PC-3 (cell line): ENCODE data around the gene TNK2. TPM values are rescaled to one million over a fixed set of nuclear protein-coding genes. Genes with fewer than 3 reads are reported as not detected.

Experiments
- ATAC-seq: fragments of 200-7000 bp; cut with Tn5 transposase; 2 replicates; pipeline ENCODE4 v1.9.1; 2020; ENCODE audit warnings: mild to moderate bottlenecking, moderate library complexity
- BruUV-seq: library from RNA; stranded (reverse); fragments of 400-500 nt; replicated peaks from 2 replicates; lab custom pipeline; 2021; lab: Mats Ljungman, UMichigan
- CTCF ChIA-PET: fragments of 300-600 bp; sonication (Branson Sonifier 250); formaldehyde crosslinking; loops from one replicate; lab custom pipeline; 2022; ENCODE audit warnings: antibody characterized with exemption; lab: Charles Lee
- POLR2A ChIA-PET: fragments of 300-600 bp; sonication (Branson Sonifier 250); formaldehyde crosslinking; loops from one replicate; lab custom pipeline; 2022; ENCODE audit warnings: antibody characterized with exemption; ENCODE audit not compliant: unreplicated experiment; lab: Charles Lee
- DNase-seq: peaks from one replicate; pipeline ENCODE4 v3.0.0-alpha.2; 2015
- H2AFZ ChIP-seq: fragments of 300-600 bp; sonication (generic); 2 replicates; pipeline ENCODE4 v1.6.0; 2016; ENCODE audit warnings: antibody characterized with exemption, low read length
- H3F3A ChIP-seq: fragments of 300-600 bp; sonication (generic); one replicate; pipeline ENCODE4 v1.6.0; 2017; ENCODE audit warnings: antibody characterized with exemption, low read length, control low read depth, mild to moderate bottlenecking; ENCODE audit not compliant: unreplicated experiment
- H3K27ac ChIP-seq: fragments of 300-600 bp; sonication (generic); 2 replicates; pipeline ENCODE4 v1.5.1; 2016; ENCODE audit warnings: mild to moderate bottlenecking, low read length
- H3K27me3 ChIP-seq: fragments of 300-600 bp; sonication (generic); 2 replicates; pipeline ENCODE4 v1.6.1; 2016; ENCODE audit warnings: low read length, mixed read lengths
- H3K36me3 ChIP-seq: fragments of 300-600 bp; sonication (generic); 2 replicates; pipeline ENCODE4 v1.6.1; 2016; ENCODE audit warnings: low read depth, mixed run types, low read length, mixed read lengths
- H3K4me1 ChIP-seq: fragments of 300-600 bp; sonication (generic); 2 replicates; pipeline ENCODE4 v1.5.1; 2016; ENCODE audit warnings: low read length; ENCODE audit not compliant: insufficient read depth
- H3K4me2 ChIP-seq: fragments of 300-600 bp; sonication (generic); 2 replicates; pipeline ENCODE4 v1.6.0; 2016; ENCODE audit warnings: low read length
- H3K4me3 ChIP-seq: fragments of 300-600 bp; sonication (generic); 2 replicates; pipeline ENCODE4 v1.5.1; 2016; ENCODE audit warnings: mild to moderate bottlenecking, low read length, mixed read lengths
- H3K79me2 ChIP-seq: fragments of 300-600 bp; sonication (generic); 2 replicates; pipeline ENCODE4 v1.6.1; 2017; ENCODE audit warnings: low read length, mixed read lengths
- H3K9ac ChIP-seq: fragments of 300-600 bp; sonication (generic); 2 replicates; pipeline ENCODE4 v1.6.0; 2016; ENCODE audit warnings: mild to moderate bottlenecking, low read length
- H3K9me2 ChIP-seq: fragments of 300-600 bp; sonication (generic); replicated peaks from 2 replicates; pipeline ENCODE4 v1.6.1; 2016; ENCODE audit warnings: mixed run types, low read length, mixed read lengths
- H3K9me3 ChIP-seq: fragments of 300-600 bp; sonication (generic); 2 replicates; pipeline ENCODE4 v1.6.1; 2016; ENCODE audit warnings: low read length, mixed read lengths
- H4K20me1 ChIP-seq: fragments of 300-600 bp; sonication (generic); 2 replicates; pipeline ENCODE4 v1.6.1; 2016; ENCODE audit warnings: low read length, mixed read lengths
- EZH2 ChIP-seq: fragments of 300-600 bp; sonication (generic); IDR thresholded peaks from one replicate; pipeline ENCODE4 v1.6.1; 2017; ENCODE audit warnings: antibody characterized with exemption, mild to moderate bottlenecking, low read length; ENCODE audit not compliant: unreplicated experiment
- EZH2phosphoT487 ChIP-seq: fragments of 300-600 bp; sonication (generic); IDR thresholded peaks from 2 replicates; pipeline ENCODE4 v1.6.1; 2018; ENCODE audit warnings: mild to moderate bottlenecking, antibody characterized with exemption, low read length, borderline replicate concordance
- intact Hi-C: fragments of 100-400 bp; cut with micrococcal nuclease; formaldehyde crosslinking; loops from 2 replicates; pipeline ENCODE4 v1.9.0; 2023
- total RNA-seq: library from RNA; depleted of rRNA; stranded (reverse); fragments of >200 nt; gene quantifications from 2 replicates; pipeline ENCODE4 v1.2.3, GENCODE V29; 2014
- TF ChIP-seq, protein P1 (sequence below): fragments of 300-600 bp; sonication (generic); conservative IDR thresholded peaks from 2 replicates; pipeline ENCODE4 v1.5.1; 2017; ENCODE audit warnings: antibody characterized with exemption, low read depth, mild to moderate bottlenecking, low read length

TNK2 gene
- total RNA-seq, 1 experiment from 2014 or later: 49.3 TPM

GRCh38 chr3:195820901-195821300 is 87.5 kb downstream of the TNK2 start:
- ChIA-PET POLR2A (no interaction called here), CTCF (no interaction called here)
- Histone ChIP-seq H3K9ac (no peak overlapping the region), H3K36me3 (no peaks in the 10 kb centered on the region), H4K20me1 (no peaks in the 10 kb centered on the region), H3K4me2 (no peak overlapping the region), H3K27me3 (no peaks in the 10 kb centered on the region), H3K9me2 (no peaks in the 10 kb centered on the region), H2AFZ (no peak overlapping the region), H3F3A (no peaks in the 10 kb centered on the region), H3K4me1 (0 out of 2 replicates have a peak, but pooled peaks cover 10% of the 10 kb centered on the region), H3K79me2 (no peaks in the 10 kb centered on the region), H3K4me3 (no peak overlapping the region), H3K27ac (no peak overlapping the region), H3K9me3 (no peaks in the 10 kb centered on the region)
- intact Hi-C loops: no loop called here
- DNase-seq (no peak), ATAC-seq (no peak; the same call in 1 of the 2 replicates)
- TF ChIP-seq, protein P1, sequence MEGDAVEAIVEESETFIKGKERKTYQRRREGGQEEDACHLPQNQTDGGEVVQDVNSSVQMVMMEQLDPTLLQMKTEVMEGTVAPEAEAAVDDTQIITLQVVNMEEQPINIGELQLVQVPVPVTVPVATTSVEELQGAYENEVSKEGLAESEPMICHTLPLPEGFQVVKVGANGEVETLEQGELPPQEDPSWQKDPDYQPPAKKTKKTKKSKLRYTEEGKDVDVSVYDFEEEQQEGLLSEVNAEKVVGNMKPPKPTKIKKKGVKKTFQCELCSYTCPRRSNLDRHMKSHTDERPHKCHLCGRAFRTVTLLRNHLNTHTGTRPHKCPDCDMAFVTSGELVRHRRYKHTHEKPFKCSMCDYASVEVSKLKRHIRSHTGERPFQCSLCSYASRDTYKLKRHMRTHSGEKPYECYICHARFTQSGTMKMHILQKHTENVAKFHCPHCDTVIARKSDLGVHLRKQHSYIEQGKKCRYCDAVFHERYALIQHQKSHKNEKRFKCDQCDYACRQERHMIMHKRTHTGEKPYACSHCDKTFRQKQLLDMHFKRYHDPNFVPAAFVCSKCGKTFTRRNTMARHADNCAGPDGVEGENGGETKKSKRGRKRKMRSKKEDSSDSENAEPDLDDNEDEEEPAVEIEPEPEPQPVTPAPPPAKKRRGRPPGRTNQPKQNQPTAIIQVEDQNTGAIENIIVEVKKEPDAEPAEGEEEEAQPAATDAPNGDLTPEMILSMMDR: no peak
- TF ChIP-seq EZH2phosphoT487 (no peak), EZH2 (no peak)
- no TSS peak for BruUV-seq

DNA sequence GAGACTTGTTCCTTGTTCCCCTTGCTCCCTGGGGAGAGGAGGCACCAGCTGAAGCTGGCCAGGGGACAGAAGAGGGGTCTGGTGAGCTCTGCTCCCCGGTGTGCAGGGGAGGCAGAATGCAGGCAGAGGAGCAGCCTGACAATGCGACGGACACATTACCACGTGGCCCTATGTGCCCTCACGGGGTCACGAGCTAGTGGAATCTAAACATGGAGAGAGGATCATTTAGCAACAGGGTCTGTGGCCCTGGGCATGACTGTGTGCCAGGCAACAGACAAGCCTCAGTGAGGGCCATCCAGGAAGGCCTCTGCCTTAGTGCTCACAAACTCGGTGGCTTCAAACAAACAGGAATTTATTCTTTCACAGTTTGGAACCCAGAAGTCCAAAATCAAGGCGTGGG is 88.2 kb downstream of the TNK2 start:
- Histone ChIP-seq H3K9ac (no peak overlapping the region), H3K36me3 (no peaks in the 10 kb centered on the region), H3K4me1 (0 out of 2 replicates have a peak, but pooled peaks cover 10% of the 10 kb centered on the region), H3K9me2 (no peaks in the 10 kb centered on the region), H3K9me3 (no peaks in the 10 kb centered on the region), H2AFZ (no peak overlapping the region), H3K79me2 (no peaks in the 10 kb centered on the region), H3K27me3 (no peaks in the 10 kb centered on the region), H3K27ac (no peak overlapping the region), H4K20me1 (no peaks in the 10 kb centered on the region), H3K4me3 (no peak overlapping the region), H3F3A (no peaks in the 10 kb centered on the region), H3K4me2 (no peak overlapping the region)
- TSS peak; percentile 18 for BruUV-seq
- ATAC-seq (no peak), DNase-seq (no peak)
- TF ChIP-seq, protein P1: no peak
- TF ChIP-seq EZH2 (no peak), EZH2phosphoT487 (no peak)
- ChIA-PET POLR2A (no interaction called here), CTCF (no interaction called here)
- intact Hi-C loops: no loop called here

GRCh38 chr3:195818301-195818700 is 90.0 kb downstream of the TNK2 start:
- no TSS peak for BruUV-seq
- ATAC-seq (no peak), DNase-seq (no peak)
- CTCF ChIA-PET: no interaction called here
- Histone ChIP-seq H3K9me2 (no peaks in the 10 kb centered on the region), H3K27me3 (no peaks in the 10 kb centered on the region), H3K4me3 (no peak overlapping the region), H3K9ac (no peak overlapping the region), H3K4me1 (0 out of 2 replicates have a peak, but pooled peaks cover 6% of the 10 kb centered on the region), H3K9me3 (no peaks in the 10 kb centered on the region), H3K79me2 (no peaks in the 10 kb centered on the region), H3K36me3 (no peaks in the 10 kb centered on the region), H3F3A (no peaks in the 10 kb centered on the region), H4K20me1 (no peaks in the 10 kb centered on the region), H3K4me2 (no peak overlapping the region), H3K27ac (no peak overlapping the region), H2AFZ (no peak overlapping the region)
- TF ChIP-seq EZH2phosphoT487 (no peak), EZH2 (no peak)
- TF ChIP-seq, protein P1: no peak
- intact Hi-C loops: no loop called here
- POLR2A ChIA-PET: no interaction called here
